Thoracic aorta (tissue), 2 donors: ENCODE data around the gene KCNK17. TPM values are rescaled to one million over a fixed set of nuclear protein-coding genes. Genes with fewer than 3 reads are reported as not detected.

Experiments
- ATAC-seq: fragments of 150-250 bp; one replicate; pipeline ENCODE4 v1.8.0; 2017; ENCODE audit warnings: low read depth; ENCODE audit not compliant: insufficient number of reproducible peaks, low FRiP score
- DNase-seq: peaks from one replicate; pipeline ENCODE4 v3.0.0-alpha.2; 2020; ENCODE audit warnings: low spot score
- H3K27ac ChIP-seq, 2 donors: fragments of 200-600 bp; sonication (generic); 1 replicate in 1 of 2; 2 replicates in 1 of 2; pipeline ENCODE4 v1.5.1; 2016; ENCODE audit warnings: mild to moderate bottlenecking in 2 of 2, moderate library complexity in 2 of 2
- H3K27me3 ChIP-seq: fragments of 200-600 bp; sonication (generic); replicated peaks from 2 replicates; pipeline ENCODE4 v1.6.0; 2016; ENCODE audit warnings: mild to moderate bottlenecking; ENCODE audit not compliant: insufficient read depth
- H3K36me3 ChIP-seq: fragments of 200-600 bp; sonication (generic); one replicate; pipeline ENCODE4 v1.5.1; 2016
- H3K4me1 ChIP-seq, 2 donors: fragments of 200-600 bp; sonication (generic); 1 replicate in 1 of 2; 2 replicates in 1 of 2; pipeline versions ENCODE4 v1.5.1 to v1.6.0; 2016; ENCODE audit warnings: low read depth in 2 of 2, mild to moderate bottlenecking in 1 of 2; ENCODE audit not compliant: control insufficient read depth in 1 of 2
- H3K4me3 ChIP-seq: fragments of 200-600 bp; sonication (generic); 2 replicates; pipeline ENCODE4 v1.5.1; 2016; ENCODE audit warnings: mild to moderate bottlenecking
- H3K9me3 ChIP-seq: fragments of 200-600 bp; sonication (generic); 2 replicates; pipeline ENCODE4 v1.5.1; 2016
- total RNA-seq, 2 donors: library from RNA; depleted of rRNA; stranded (reverse); fragments of >200 nt; gene quantifications; one replicate each; pipeline versions ENCODE4 v1.1.0 to v1.2.3, GENCODE V29; 2016
- TF ChIP-seq, protein P1 (sequence below): fragments of 200-600 bp; sonication (generic); IDR thresholded peaks from one replicate; pipeline ENCODE4 v1.5.1; 2019; ENCODE audit warnings: antibody characterized with exemption

KCNK17 gene
- total RNA-seq, 2 donors from 2014 or later = 11.6 to 20.9 TPM

DNA sequence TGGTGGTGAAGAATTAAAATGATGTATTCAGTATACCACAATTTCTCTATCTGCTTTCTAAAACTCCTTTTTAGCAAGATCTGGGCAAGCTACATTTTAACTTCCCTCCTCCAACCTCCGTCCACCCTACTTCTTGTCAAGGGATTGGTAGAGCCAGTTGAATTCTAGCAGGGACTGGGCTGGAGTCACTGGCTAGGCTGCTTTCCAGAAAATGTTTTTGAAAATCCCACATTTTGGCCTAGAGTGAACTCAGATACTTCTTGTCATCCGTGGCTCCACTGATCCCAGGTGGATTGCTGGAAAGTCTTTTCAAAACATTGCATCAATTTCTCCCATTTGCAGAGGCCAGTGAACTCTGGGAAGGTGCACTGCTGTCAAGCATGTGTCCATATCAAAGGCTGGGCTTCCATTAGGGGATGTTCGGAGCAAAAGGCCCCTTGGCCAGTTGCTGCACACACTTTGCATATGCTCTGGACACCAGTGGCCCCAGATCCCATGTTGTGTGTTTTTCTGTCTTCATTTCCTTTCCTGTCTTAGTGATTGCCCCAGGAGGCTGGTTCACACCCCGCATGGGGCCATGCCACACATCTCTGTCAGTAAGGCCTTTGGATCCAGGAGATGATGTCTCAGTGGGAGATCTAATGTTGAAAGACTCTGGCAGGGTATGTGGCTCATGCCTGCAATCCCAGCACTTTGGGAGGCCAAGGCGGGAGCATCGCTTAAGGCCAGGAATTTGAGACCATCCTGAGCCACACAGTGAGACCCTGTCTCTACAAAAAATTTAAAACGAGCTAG, 19.6 kb upstream of the KCNK17 start:
- no peaks in the 10 kb centered on the region for H3K36me3 ChIP-seq
- DNase-seq (no peak), ATAC-seq (no peak)
- no peak overlapping the region for H3K27ac ChIP-seq
- TF ChIP-seq, protein P1, sequence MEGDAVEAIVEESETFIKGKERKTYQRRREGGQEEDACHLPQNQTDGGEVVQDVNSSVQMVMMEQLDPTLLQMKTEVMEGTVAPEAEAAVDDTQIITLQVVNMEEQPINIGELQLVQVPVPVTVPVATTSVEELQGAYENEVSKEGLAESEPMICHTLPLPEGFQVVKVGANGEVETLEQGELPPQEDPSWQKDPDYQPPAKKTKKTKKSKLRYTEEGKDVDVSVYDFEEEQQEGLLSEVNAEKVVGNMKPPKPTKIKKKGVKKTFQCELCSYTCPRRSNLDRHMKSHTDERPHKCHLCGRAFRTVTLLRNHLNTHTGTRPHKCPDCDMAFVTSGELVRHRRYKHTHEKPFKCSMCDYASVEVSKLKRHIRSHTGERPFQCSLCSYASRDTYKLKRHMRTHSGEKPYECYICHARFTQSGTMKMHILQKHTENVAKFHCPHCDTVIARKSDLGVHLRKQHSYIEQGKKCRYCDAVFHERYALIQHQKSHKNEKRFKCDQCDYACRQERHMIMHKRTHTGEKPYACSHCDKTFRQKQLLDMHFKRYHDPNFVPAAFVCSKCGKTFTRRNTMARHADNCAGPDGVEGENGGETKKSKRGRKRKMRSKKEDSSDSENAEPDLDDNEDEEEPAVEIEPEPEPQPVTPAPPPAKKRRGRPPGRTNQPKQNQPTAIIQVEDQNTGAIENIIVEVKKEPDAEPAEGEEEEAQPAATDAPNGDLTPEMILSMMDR = no peak
- H3K4me1 ChIP-seq = peaks cover 13 to 50% of the 10 kb centered on the region in 2 donors
- H3K4me3 ChIP-seq = no peak overlapping the region
- H3K9me3 ChIP-seq = no peaks in the 10 kb centered on the region
- H3K27me3 ChIP-seq = no peaks in the 10 kb centered on the region

DNA sequence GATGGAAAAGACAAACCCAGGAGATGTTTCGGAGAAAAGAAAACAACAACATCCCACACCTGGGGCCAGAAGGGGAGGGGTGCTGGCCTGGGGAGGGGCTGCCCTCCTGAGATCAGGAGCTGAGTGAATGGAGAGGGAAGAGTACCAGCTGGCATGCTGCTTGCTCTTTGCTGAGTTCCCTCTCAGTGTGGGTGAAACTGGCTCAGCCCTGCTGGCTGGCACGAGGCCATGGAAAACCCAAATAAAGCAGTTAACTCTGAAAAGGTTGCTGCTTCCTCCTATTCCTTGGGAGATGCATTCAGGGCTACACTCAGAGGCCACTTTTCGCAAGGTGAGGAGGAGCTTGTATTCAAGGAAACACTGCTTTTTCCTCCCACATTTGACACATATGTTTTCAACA, 16.3 kb upstream of the KCNK17 start:
- TF ChIP-seq, protein P1 = no peak
- DNase-seq = no peak
- no peak overlapping the region for H3K4me3 ChIP-seq
- ATAC-seq = no peak
- H3K4me1 ChIP-seq = peaks cover under 1 to 27% of the 10 kb centered on the region in 2 donors
- no peak overlapping the region for H3K27ac ChIP-seq
- no peaks in the 10 kb centered on the region for H3K9me3 ChIP-seq
- no peaks in the 10 kb centered on the region for H3K36me3 ChIP-seq
- no peaks in the 10 kb centered on the region for H3K27me3 ChIP-seq

DNA sequence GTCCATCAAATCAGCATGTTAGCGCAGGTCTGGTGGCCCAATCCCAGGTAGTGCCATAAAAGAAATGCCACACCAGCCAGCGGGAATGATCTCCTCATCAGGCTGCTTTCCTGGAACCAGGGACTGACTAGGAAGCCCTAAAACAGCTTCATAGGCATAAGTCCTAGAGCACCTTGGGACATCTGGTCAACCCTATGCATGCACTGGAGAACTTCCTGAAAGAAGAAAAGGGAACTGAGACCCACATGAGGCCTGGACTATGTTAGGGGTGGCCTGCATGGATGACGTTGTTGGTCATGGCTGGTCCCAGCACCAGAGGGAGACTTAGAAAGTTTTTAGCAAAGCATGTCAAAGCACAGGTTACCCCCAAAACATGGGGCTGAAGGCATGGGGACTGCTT, 15.8 kb upstream of the KCNK17 start:
- ATAC-seq (no peak), DNase-seq (no peak)
- Histone ChIP-seq H3K27ac (no peak overlapping the region), H3K4me1 (peaks cover 0 to 28% of the 10 kb centered on the region in 2 donors), H3K9me3 (no peaks in the 10 kb centered on the region), H3K36me3 (no peaks in the 10 kb centered on the region), H3K4me3 (no peak overlapping the region), H3K27me3 (no peaks in the 10 kb centered on the region)
- TF ChIP-seq, protein P1 = no peak

DNA sequence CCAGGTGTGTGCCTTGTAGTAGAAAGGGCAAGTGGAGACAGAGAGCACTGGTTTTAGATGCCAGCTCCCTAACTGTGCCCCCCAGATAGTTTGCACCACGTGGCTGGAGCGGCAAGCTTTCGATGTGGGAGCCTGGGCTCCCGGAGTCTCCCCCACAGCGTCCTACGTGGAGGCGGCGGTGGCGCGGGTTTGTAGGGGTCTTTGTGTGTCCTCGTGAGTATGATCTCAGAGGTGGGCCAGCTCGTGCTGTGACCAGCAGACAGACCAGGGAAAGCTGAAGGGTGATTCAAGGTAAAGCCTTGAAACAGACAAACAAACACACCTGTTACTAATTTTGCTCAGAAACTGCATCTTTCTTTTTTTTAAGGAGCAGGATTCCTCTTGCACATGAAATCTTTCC, 13.8 kb upstream of the KCNK17 start:
- TF ChIP-seq, protein P1 = no peak
- DNase-seq (no peak), ATAC-seq (no peak)
- no peak overlapping the region for H3K27ac ChIP-seq
- H3K4me3 ChIP-seq = no peak overlapping the region
- H3K27me3 ChIP-seq = no peaks in the 10 kb centered on the region
- no peaks in the 10 kb centered on the region for H3K36me3 ChIP-seq
- peaks cover 0 to 32% of the 10 kb centered on the region in 2 donors for H3K4me1 ChIP-seq
- H3K9me3 ChIP-seq = no peaks in the 10 kb centered on the region

DNA sequence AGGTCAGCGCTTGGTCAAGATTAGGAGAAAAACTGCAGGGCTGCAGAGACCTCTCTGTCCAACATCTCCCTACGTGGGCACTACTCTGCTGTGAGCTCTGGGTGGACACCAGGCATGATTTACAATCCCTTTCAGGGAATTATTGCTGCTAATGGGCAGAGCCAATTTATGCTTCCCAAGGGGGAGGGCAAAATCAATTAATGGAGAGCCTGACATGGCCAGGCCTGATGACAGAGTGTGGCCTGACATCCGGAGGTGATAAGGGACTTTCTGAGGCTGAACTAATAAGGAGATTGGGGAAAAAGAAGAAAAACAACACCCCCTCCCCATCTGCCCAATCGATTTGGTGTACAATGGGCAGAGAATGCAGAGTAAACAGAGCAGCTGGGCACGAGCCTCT, 13.3 kb upstream of the KCNK17 start:
- Histone ChIP-seq H3K9me3 (no peaks in the 10 kb centered on the region), H3K27ac (no peak overlapping the region), H3K36me3 (no peaks in the 10 kb centered on the region), H3K4me3 (no peak overlapping the region), H3K4me1 (peaks cover 0 to 32% of the 10 kb centered on the region in 2 donors), H3K27me3 (no peaks in the 10 kb centered on the region)
- ATAC-seq = no peak
- DNase-seq = no peak
- TF ChIP-seq, protein P1 = no peak
